Measurements from ENCODE around the gene TDRD10.

DNA sequence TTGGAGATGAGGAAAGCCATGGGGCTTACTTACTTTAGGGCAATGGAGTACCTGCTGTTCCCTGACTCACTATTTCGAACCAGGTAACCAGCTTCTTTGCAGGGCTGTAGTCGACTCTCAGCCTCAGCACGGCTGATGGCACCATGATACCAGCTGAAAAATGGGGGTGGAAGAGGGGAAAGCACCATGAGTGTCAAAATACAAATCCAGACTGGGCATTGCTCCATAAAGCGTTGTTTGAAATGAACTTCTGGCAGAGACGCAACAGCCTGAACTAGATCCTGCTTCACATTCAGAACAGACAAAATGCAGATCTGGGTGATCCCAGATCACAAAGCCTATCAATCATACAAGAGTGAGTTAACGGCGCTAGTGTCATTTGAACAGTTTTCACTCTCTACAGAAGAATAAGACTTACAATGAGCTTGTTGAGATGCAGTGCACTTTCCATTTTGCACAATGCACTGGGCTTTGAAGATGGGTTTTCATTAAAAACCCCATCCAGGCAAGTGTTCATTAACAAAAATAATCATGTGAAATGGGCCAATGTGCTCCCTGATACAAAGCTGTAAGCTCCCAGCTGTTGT is 16.0 kb upstream of the TDRD10 start:
- TF ChIP-seq, protein P1, sequence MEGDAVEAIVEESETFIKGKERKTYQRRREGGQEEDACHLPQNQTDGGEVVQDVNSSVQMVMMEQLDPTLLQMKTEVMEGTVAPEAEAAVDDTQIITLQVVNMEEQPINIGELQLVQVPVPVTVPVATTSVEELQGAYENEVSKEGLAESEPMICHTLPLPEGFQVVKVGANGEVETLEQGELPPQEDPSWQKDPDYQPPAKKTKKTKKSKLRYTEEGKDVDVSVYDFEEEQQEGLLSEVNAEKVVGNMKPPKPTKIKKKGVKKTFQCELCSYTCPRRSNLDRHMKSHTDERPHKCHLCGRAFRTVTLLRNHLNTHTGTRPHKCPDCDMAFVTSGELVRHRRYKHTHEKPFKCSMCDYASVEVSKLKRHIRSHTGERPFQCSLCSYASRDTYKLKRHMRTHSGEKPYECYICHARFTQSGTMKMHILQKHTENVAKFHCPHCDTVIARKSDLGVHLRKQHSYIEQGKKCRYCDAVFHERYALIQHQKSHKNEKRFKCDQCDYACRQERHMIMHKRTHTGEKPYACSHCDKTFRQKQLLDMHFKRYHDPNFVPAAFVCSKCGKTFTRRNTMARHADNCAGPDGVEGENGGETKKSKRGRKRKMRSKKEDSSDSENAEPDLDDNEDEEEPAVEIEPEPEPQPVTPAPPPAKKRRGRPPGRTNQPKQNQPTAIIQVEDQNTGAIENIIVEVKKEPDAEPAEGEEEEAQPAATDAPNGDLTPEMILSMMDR (IDR thresholded peaks at IDR 0.05; ENCODE audit: control extremely low read depth in 1 of 3, insufficient read depth in 1 of 3, low read depth in 1 of 3, low read length in 3 of 3), result no peak
- no peak for TF ChIP-seq POLR2AphosphoS5 (IDR thresholded peaks at IDR 0.05; ENCODE audit: low read depth, low read length)
- no peak for TF ChIP-seq EP300 (IDR thresholded peaks at IDR 0.05; ENCODE audit: borderline replicate concordance in 1 of 2, low read depth in 2 of 2, low read length in 2 of 2)
- TF ChIP-seq TAF1 (IDR thresholded peaks at IDR 0.05; ENCODE audit: low read depth, low read length), result no peak
- no peak for TF ChIP-seq RNF2 (IDR thresholded peaks at IDR 0.05; ENCODE audit: borderline replicate concordance, low read depth, low read length, missing control alignments, poor library complexity, severe bottlenecking)
- TF ChIP-seq, protein P2, sequence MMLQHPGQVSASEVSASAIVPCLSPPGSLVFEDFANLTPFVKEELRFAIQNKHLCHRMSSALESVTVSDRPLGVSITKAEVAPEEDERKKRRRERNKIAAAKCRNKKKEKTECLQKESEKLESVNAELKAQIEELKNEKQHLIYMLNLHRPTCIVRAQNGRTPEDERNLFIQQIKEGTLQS (IDR thresholded peaks at IDR 0.05; ENCODE audit: insufficient read depth, low read depth, low read length), result no peak
- no peak for TF ChIP-seq POLR2A (IDR thresholded peaks at IDR 0.05; ENCODE audit: control extremely low read depth in 1 of 2, low read depth in 2 of 2, low read length in 2 of 2)
- no peak for TF ChIP-seq BACH1 (IDR thresholded peaks at IDR 0.05; ENCODE audit: low read length)

Data from H1 (cell line).